T follicular helper cell (primary cell): ENCODE measurements around the gene TAGLN.

Experiments
- DNase-seq: peaks from one replicate; pipeline ENCODE4 v3.0.0-alpha.2; 2020; ENCODE audit warnings: low read depth
- total RNA-seq, 2 experiments: gene quantifications; one replicate each; lab custom pipeline; 2026; lab: John Stamatoyannopoulos, UW

The TAGLN gene
- total RNA-seq, result 1.5 to 9.1 reads per million in 2 experiments

DNA sequence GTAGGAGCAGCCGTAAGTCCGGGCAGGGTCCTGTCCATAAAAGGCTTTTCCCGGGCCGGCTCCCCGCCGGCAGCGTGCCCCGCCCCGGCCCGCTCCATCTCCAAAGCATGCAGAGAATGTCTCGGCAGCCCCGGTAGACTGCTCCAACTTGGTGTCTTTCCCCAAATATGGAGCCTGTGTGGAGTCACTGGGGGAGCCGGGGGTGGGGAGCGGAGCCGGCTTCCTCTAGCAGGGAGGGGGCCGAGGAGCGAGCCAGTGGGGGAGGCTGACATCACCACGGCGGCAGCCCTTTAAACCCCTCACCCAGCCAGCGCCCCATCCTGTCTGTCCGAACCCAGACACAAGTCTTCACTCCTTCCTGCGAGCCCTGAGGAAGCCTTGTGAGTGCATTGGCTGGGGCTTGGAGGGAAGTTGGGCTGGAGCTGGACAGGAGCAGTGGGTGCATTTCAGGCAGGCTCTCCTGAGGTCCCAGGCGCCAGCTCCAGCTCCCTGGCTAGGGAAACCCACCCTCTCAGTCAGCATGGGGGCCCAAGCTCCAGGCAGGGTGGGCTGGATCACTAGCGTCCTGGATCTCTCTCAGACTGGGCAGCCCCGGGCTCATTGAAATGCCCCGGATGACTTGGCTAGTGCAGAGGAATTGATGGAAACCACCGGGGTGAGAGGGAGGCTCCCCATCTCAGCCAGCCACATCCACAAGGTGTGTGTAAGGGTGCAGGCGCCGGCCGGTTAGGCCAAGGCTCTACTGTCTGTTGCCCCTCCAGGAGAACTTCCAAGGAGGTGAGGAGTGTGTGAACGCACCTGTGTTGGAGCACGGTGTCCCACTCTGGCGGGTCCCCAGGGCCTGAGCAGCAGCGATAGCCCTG, at the start of gene TAGLN:
Gene TAGLN (plus strand): TSS at position 318 of the 863 bp plus-strand sequence. CDS start 3,644 bp downstream, outside the sequence.
- no peak for DNase-seq

DNA sequence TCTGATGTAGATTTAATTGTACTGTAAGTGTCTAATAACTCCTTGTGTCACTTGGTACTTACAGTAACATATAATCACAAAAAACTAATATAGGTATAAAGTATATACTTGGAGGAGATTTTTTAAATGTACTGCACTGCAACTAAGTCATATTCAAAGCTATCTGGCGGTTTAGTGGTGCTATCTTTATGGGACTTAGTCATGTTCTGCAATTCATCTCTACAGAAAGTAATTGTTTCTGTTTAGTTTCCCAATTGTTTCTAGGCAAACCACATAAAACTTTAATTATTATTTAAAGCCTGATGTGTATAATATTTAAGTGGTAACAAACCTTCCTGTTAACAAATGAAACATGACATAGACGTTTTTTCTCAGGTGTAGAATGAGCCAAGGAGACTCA, 47.1 kb upstream of the TAGLN start:
- no peak for DNase-seq

DNA sequence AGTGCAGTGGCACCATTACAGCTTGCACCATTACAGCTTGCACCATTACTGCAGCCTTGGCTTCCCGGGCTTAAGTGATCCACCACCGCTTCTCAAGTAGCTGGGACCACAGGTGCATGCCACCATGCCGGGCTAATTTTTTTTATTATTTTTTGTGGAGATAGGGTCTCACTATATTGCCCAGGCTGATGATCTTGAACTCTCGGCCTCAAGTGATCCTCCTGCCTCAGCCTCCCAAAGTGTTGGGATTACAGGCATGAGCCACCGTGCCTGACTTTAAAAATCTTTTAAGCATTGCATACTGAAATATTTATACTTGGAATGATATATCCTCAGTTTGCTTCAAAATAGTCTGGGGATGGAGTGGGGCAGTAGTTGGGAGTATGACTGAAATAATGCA, 44.7 kb upstream of the TAGLN start:
- no peak for DNase-seq

DNA sequence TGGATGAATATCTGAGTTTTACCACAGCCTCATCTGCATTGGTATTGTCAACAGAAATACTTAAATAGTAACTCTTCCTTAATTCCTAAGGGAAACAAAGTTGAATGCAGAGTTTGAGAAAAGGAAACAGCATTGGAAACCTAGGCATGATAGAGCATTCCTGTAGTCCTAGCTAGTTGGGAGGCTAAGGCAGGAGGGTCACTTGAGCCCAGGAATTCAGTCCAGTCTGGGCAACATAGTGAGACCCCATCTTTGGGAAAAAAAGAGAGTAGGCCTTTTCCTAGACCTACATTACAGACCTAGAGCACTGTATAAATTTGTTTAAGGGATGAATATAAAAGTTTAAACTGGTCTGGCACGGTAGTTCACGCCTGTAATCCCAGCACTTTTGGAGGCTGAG, 41.7 kb upstream of the TAGLN start:
- no peak for DNase-seq

DNA sequence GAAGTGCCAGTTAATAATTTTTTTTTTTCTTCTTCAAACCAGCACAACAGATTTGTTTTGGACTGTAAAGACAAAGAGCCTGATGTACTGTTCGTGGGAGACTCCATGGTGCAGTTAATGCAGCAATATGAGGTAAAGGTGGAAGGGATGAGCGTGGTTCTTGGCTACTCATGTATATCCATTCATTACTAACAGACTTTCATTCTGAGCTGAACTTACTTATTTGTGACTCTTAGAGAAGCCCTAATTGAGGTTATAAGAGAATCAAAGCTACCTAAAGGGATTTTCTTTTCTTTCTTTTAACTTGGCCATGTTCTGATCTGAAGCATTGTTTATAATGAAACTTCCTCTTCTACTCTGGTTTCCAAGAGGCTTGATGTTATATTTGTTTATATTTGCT, 39.3 kb upstream of the TAGLN start:
- DNase-seq, result no peak

DNA sequence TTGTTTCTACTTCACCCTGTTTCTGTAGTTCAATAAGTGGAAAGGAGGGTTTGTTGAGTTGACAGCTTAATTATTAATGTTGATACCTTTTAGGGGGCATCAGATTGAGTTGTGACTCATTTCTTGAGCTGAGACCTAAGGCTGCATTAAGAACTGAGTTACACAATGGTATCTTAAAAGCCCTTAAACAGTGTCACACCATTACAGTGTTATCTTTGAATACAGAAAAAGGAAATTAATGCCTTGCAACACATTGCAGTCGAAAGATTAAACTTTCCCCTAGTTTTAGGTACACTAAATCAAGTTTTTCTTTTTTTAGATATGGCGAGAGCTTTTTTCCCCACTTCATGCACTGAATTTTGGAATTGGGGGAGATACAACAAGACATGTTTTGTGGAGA, 38.3 kb upstream of the TAGLN start:
- DNase-seq, result no peak

DNA sequence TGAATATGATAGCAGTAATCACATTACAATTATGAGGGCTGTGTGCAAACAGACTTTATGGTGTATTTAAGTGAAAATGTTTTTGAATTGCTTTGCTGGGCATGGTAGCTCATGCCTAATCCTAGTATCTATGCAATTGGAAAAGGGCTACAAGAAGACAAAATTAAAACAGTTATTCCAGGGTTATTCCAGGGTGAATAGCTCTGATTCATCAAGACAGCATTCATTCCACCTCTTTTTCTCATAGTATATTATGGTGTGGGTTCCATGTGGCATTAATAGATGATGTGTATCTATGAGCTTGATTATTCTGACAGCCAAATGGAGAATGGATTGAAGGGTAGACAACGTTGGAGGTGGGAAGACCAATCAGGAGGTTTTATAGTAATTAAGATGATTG, 32.7 kb upstream of the TAGLN start:
- DNase-seq, result no peak

DNA sequence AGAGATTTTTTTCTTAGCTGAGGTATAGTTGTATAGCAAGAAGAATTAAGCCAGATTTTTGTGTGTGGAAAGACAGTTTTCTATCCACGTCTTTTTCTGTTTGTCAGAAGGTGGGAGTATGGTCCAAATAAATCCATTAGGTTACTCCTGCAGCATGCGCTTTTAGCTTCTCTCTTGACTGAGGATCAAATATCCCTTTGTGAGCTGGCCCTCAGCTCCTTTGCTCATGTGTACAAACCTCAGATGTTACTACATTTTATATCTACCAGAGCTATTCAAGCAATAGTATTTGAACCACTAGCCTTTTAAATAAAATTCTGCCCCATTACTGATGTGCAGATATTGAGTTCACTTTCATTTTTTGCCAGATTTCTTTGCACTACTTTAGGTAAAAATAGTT, 29.4 kb upstream of the TAGLN start:
- no peak for DNase-seq

DNA sequence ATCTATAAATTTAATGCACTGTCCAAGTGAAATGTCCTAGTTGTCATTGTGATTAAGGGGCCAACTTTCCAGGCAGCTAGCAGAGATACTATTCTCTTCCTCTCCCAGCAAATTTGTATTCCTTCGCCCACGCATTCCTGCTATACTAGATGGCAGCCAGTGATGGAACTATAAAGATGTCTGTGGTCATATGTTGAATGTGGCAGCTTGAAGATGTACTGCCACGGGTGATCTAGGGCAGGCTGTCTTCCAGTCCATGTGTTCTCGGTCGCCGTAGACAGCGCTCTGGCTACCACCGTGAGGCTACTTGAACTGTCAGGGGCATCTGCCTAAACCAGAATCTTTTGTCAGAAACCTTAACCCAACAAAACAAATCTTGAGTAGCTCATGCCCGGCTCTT, 29.0 kb upstream of the TAGLN start:
- no peak for DNase-seq

DNA sequence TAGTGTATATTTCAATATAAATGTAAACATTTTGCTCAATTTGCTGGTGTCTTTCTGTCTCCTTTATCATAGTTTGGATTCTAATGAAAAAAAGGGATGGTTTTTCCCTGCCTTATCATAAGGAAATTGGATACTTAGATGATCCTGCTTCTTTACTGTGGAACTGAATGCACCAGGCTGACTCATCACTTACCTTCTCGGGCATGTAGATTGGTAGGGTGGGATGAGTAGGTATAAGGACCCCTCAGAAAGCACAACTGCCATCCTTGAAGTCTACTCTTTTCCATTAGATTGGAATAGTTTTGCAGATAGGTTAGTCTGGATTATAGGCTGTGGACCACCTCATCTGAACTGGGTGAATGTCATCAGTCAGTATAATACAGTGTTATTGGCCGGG, 28.2 kb upstream of the TAGLN start:
- DNase-seq, result no peak

DNA sequence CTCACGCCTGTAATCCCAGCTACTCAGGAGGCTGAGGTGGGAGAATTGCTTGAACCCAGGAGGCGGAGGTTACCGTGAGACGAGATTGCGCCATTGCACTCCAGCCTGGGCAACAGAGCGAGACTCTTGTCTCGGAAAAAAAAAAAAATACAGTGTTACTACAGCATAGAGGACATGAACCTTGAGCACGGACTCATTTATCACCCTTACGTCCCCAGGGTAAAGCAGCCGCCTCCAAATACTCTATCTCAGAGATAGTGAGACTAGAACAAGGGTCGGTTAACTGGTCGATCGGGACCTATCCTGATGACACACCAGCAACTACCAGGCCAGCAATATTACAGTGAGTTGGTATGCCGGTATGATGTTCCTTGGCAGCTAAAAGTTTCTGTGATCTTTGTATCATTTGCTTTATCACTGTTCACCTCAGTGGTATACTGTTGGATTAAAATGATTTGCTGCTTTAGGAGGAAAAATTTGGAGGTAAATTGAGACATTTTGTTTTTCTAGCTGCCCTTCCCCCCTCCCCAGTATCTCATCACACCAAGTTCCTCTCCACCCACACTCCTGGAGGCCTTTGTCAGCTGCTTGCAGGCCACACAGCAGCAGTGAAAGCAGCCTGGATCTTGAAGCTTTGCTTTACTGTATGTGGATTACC, 27.6 kb upstream of the TAGLN start:
- no peak for DNase-seq

DNA sequence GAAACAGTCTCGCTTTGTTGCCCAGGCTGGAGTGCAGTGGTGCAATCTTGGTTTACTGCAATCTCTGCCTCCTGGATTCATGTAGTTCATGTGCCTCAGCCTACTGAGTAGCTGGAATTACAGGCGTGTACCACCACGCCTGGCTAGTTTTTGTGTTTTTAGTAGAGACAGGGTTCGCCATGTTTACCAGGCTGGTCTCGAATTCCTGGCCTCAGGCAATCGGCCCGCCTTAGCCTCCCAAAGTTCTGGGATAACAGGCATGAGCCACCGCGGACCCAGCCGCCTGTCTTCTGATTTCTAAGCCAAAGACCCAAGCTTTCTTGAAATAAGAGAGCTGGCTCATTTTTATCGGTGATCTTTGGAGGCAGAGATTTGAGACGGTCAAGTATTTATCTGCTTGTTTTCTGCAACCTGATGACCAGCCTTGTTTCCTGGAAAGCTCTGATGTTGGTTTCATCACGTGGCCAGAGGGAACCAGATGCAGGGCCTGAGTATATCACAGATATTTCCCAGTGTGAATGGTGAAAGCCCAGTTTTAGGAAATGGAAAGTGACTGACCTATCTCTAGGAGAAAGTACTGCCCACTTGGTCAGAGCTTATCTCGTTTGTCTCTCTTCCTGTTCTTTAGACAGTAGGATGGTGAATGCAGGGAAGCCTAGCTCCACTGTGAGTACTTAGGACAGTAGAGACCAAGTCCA, 26.3 kb upstream of the TAGLN start:
- no peak for DNase-seq

DNA sequence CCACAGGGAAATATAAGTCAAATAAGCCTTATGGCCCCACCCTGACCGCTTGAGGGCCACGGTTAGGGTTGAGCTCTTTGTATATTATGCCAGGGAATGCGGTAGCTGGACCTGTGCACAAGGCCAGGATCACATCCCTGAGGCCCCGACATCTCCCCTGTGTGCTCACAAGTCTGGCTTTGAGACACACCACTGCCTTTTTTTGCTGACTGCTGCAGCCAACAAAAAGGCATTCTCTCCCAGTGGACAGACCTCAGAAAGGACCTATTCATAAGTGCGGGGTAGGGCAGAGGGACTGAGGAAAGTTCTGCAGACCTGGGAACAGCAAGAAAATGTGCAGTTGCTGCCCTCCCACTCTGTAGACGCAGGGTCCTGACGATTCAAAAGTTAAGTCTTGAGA, 24.1 kb upstream of the TAGLN start:
- no peak for DNase-seq

DNA sequence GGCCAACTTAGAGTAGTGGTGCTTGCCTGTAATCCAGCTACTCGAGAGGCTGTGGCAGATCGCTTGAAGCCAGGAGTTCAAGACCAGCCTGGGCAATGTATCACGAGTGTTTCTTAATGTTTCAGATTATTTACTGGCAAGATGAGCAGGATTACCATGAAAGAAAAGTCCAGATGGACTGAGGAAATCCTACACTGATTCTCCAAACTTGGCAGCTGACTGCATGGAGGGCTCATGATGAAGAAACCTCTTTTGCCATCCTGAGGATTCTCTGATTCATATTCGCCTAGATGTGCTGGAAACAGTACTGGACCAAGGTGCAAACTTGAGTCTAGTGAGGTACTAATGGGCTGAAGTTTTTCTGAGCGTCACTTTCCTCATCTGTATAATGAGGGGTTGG, 23.4 kb upstream of the TAGLN start:
- DNase-seq, result no peak

DNA sequence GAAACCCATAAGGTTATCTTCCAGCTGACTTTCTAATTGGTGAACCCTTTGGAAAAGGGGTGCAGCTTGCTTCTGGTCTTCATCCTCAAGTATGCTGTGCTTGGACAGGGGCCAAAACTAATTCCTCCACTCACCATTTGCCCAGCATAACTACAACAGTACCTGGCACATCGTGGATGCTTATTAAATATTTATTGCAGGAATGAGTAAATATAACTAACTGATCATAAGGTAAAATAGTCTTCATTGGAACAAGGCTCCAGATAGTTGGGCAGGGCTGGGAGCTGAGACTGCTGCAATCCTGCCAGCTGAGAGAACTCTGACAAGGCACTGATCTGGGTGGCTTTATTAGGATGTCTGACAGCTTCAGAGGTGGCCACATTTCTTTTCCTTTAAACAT, 23.0 kb upstream of the TAGLN start:
- DNase-seq, result no peak

DNA sequence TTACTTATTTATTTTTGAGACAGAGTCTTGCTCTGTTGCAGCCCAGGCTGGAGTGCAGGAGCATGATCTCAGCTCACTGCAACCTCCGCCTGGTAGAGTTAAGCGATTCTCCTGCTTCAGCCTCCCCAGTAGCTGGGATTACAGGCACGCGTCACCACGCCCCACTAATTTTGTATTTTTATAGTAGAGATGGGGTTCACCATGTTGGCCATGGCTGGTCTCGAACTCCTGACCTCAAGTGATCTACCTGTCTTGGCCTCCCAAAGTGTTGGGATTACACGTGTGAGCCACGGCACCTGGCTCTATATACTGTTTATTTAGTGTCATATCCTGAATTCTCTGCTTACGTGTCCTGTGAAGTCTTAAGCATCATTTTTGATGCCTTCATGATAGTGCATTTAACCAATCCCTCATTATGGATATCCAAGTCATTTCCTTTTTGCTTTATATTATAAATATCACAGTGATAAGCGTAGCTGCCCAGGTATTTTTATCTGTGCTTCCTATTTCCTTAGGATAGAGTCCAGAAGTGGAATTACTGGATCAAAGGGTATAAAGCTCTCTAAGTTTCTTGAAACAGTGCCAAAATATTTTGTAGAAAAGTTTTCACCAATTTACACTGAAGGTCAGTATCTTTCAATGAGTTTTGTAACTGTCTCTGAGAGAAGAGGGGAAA, 21.5 kb upstream of the TAGLN start:
- no peak for DNase-seq

DNA sequence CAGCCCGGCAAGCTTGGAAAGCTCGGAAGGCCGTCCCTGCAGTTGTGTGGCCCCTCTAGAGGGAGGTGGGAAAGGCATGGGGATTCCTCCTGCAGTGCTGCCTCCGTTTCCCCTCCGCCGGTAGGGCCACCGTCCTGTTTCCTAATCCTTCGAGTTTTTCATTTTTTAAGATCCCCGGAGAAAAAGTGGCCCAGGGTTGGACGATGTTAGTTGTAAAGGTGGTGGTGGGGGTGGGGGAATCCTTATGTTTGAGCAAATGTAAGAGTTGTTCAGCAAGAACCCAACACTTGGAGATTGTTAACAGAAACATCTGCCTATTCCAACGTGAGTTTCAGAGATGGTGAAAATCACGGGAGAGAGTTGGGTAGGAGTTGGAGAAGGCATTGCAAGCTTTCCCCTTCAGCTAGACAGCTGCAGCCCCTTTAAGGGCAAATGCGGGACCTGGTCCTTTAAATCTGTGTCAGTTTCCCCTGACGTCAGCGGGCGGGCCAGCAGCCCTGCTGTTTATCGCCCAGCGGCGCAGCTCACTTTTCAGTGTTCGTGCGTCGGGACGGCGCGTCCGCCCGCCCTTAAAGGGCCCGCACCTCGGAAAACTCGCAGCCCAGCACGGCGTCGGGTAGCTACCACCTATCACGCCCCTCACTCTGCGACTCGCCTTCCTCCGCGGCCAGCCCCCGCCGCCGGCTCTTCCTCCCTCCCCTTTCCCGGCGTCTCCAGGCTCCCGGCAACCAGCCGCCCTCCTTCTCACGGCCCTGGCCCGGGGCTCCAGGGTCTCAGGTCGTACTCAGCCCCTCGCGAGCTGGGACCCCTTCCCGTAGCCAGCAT, 20.7 kb upstream of the TAGLN start, which contains the start of gene SIDT2:
Gene SIDT2 (plus strand): TSS at position 534 of the 825 bp plus-strand sequence. CDS start 521 bp downstream, outside the sequence.
- DNase-seq, result peak; percentile 83

DNA sequence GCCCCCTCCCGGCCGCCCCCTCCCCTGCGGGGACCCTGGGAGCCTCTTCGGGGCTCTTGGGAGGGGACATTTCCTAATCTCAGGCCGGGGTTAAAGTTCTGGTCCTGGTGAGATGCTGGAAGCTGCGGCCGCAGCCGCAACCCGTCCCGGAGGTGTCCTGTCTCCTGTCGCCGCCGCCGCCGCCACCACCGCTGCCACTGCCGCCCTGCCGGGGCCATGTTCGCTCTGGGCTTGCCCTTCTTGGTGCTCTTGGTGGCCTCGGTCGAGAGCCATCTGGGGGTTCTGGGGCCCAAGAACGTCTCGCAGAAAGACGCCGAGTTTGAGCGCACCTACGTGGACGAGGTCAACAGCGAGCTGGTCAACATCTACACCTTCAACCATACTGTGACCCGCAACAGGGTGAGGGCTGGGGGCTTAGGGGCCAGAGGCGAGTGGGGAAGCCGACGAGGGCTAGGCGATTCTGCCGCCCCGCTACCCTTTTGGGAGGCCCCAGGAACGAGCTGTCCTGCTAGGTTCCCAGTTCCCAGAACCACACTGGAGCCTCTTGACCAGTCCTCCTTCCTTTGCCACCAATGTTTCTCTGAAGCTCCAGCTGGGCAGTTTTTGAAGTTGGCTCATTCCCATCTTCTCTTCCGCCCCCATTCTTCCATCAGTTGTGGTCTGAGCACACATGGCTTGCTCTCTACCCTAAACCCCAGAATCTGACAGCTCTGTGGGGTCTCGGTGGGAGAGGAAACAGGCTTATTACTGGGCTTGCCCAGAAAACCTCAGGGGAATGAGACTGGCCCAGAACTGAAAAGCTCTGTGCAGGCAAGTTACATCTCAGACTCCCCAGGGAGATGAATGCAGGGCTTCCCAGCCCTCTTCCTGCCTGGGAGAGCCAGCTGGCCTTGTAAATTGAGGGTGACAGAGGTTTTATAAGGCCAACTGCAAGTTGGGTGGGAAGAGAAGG, 19.8 kb upstream of the TAGLN start:
- peak; percentile 28 for DNase-seq

DNA sequence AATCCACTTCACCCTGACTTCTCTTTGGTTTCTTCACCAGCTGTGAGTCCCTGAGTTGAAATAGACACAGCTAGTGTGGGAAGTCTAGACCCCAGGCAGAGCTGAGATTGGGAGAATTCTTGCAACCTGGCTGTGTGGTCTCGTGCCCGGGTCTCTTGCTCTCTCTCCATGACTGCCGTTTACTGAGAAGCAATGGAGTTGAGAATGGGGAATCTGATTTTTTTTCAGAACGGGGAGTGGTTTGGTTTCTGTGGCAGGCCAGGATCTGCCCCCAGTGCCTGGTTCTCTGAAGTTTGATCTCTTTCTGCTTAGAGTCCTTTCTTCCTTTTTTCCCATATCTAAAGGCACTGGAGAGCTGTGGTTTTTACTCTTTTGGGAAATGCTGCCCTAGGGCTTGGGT, 19.1 kb upstream of the TAGLN start:
- DNase-seq, result no peak
